Adipocyte (in vitro differentiated cells): Measurements from ENCODE around the gene DDI1.

Source experiments
- DNase-seq: peaks from one replicate; pipeline ENCODE4 v3.0.0-alpha.2; 2015; ENCODE audit warnings: low read depth
- H3K27me3 ChIP-seq: replicated peaks from 2 replicates; pipeline ENCODE4 v1.7.0; 2013; ENCODE audit warnings: mild to moderate bottlenecking, low read length, moderate library complexity; ENCODE audit not compliant: control insufficient read depth, insufficient read depth
- H3K36me3 ChIP-seq: 2 replicates; pipeline ENCODE4 v1.7.0; 2013; ENCODE audit warnings: low read length, mild to moderate bottlenecking, moderate library complexity; ENCODE audit not compliant: control insufficient read depth, insufficient read depth, severe bottlenecking
- H3K4me1 ChIP-seq: 2 replicates; pipeline ENCODE4 v1.7.0; 2013; ENCODE audit warnings: mild to moderate bottlenecking, low read length, moderate library complexity; ENCODE audit not compliant: control insufficient read depth, insufficient read depth
- H3K4me3 ChIP-seq: 2 replicates; pipeline ENCODE4 v1.7.0; 2013; ENCODE audit warnings: mild to moderate bottlenecking, low read length, moderate library complexity
- H3K9ac ChIP-seq: 2 replicates; pipeline ENCODE4 v1.7.0; 2013; ENCODE audit warnings: mild to moderate bottlenecking, low read length, moderate library complexity
- H3K9me3 ChIP-seq: 2 replicates; pipeline ENCODE4 v1.7.0; 2013; ENCODE audit warnings: mild to moderate bottlenecking, low read length, moderate library complexity; ENCODE audit not compliant: control insufficient read depth

DDI1 gene

DNA sequence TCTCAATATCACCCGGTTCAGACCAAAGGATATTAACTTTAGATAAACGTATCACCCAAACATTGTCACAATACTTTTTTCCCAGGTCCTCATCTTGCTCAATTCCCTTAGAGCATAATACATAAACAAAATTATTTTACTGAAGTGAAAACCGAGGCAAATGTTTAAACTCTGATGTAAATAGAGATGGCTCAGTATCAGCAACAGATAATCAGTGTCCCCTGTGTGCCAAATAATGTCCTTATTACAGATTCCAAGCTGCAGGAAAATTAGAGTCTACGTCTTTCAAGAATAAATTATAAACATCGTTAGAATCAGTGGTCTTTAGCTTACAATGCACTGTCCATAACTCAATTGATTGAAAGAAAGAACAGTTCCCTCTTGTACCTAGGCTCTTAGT, 50.2 kb downstream of the DDI1 start:
- H3K9ac ChIP-seq = no peak overlapping the region
- no peaks in the 10 kb centered on the region for H3K27me3 ChIP-seq
- H3K4me1 ChIP-seq = peaks cover 11% of the 10 kb centered on the region
- H3K36me3 ChIP-seq = no peaks in the 10 kb centered on the region
- no peak overlapping the region for H3K4me3 ChIP-seq
- DNase-seq = no peak
- H3K9me3 ChIP-seq = no peaks in the 10 kb centered on the region
